GM19372 (cell line): Measurements from ENCODE around the gene MFSD6L.

Experiments
- ATAC-seq: cut with Tn5 transposase; IDR thresholded peaks from one replicate; pipeline ENCODE4 v1.9.1; 2021; ENCODE audit warnings: mild to moderate bottlenecking, low read depth, moderate library complexity; ENCODE audit not compliant: unreplicated experiment

MFSD6L gene

DNA sequence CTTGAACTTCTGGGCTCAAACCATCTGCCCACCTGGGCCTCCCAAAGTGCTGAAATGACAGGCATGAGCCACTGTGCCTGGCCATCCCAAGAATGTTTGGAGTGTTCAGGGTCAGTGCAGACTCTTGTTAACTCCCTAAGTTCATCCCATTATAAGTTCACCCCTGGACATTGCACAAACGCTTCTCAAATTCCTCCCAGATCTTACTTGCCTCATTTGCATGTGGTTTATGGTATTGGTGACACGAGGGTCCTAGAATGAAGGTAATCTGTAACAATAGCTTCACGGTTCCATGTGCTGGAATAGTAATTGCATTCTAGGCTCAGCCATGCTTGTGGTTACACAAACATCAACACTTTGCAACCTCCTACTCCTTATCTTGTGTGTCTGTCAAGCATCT lies 49.5 kb downstream of the MFSD6L start:
- no peak for ATAC-seq

- no peak for ATAC-seq
Observed at GRCh38 chr17:8747742-8748141, 51.4 kb downstream of the MFSD6L start.
